ENCODE data around the gene CASZ1.
A peak's percentile ranks its signal among the peaks of the same experiment; 100 is the strongest.

The CASZ1 gene

DNA sequence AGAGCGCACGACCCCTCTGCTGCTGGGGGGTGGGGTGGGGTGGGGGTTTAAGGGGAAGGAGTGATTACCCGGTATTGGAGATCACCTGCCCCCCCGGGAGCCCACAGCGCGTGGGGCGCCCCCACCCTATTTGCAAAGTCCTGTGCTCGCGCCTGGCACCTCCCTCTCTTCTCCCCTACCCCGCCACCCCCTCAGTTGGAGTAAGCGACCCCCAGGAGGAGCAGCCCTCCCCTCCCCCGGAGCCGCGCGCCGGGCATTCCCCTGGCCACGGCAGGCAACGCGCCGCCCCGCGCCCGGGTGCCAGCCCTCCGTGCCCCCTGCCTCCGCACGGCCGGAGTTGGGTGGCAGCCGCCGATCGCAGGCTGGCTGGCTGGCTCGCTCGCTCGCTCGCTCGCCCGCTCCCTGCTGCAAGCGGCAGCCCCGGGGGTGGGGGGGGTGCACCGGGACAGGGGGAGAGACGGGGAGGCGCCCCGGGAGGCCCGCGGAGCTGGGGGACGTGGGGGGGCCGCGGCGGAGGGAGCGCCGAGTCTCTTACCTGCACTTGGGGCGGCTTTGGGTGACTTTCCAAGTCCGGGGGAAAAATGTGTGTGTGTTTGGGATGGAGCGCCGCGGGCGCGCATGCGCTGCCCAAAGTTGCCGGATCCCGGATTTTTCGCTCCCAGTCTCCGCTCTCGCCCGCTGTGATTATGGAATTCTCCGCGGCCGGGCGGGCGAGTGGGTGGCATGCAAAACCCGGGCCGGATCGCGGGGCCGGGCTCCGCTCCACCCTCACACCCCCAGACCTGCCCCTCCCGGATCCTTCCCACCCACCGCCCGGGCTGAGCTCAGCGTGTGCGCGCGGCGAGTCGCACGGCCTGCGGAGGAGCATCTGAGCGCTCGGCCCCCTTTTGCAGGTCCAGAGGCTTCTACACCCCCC is at the start of gene CASZ1:
TSS of gene CASZ1 (minus strand) at position 618 of the 916 bp plus-strand sequence. CDS start 102,757 bp downstream, outside the sequence.
- peak; percentile 94 for DNase-seq

- no peak for DNase-seq
Measured at GRCh38 chr1:10843697-10844096, 47.3 kb upstream of the CASZ1 start.

DNA sequence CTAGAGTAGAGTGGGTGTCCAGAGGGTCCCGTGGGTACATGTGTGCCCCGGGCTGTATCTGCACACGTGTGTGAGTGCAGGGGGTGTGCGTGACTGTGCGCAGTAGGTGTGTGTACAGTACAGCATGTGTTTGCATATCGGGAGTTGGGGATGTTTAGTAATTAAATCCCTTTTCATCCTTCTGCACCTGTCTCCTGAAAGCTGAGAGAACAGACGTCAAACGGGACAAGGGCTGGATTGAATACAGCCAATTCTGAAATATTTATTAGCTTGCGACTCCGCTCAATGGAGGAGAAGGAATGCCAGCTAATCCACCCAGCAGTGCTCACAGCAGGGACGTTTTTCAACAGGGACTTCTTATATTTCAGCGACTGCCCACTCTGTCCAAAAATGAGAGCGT is 44.7 kb upstream of the CASZ1 start:
- peak; percentile 88 for DNase-seq

DNA sequence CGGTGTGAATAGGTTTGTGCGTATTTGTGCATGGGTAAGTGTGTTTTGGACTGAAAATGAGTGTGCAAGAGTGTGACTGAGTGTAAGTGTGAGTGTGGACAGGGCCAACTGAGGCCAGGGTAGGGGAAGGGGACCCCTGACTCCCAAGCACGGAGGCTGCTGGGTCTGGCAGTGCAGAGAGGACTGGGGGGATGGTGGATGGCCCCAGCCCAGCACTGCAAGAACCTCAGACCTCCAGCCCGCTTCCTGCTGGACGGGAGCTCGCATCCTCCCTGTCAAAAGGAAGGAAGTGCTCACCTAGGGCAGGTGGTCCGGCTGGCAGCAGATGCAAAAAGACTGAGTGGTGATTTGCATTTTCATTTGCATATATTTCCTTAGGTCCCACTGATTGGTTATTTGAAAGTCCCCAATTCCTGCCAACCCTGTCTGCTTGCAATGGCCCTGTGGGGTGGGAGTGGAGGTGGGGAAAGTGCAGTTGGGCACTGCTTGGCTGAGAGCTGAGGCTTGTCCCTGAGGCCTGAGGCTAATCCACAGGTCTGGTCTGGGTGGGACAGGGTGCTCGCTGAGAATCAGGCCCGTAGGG is 42.8 kb upstream of the CASZ1 start:
- no peak for DNase-seq

- no peak for DNase-seq
Measured at GRCh38 chr1:10838541-10838940, 42.1 kb upstream of the CASZ1 start.

- DNase-seq: no peak
Measured at GRCh38 chr1:10836726-10837125, 40.3 kb upstream of the CASZ1 start.

GRCh38 chr1:10835822-10836421 is 39.5 kb upstream of the CASZ1 start:
- peak; percentile 89 for DNase-seq

DNA sequence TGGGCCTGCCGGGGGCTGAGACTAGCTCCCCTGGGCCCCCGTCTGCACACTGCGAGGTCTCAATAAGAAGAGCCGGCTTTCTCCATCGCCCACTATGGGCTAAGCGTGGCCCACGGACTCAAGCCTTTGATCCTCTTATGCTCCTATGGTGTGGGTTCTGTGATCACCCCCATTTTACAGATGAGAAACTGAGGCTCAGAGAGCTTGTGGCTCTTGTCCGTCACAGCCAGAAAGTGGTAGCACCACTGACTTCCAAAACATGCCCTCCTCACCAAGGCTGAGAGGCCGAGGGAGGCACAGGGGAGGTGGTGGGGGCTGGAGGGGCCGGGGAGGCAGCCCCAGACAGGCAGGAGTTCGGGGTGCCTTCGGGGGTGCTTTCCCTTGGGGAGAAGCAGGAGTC is 39.0 kb upstream of the CASZ1 start:
- DNase-seq: no peak

- DNase-seq: no peak
Measured at GRCh38 chr1:10834770-10835412, 38.4 kb upstream of the CASZ1 start.

GRCh38 chr1:10833630-10834557 is 37.4 kb upstream of the CASZ1 start:
- DNase-seq: no peak

DNA sequence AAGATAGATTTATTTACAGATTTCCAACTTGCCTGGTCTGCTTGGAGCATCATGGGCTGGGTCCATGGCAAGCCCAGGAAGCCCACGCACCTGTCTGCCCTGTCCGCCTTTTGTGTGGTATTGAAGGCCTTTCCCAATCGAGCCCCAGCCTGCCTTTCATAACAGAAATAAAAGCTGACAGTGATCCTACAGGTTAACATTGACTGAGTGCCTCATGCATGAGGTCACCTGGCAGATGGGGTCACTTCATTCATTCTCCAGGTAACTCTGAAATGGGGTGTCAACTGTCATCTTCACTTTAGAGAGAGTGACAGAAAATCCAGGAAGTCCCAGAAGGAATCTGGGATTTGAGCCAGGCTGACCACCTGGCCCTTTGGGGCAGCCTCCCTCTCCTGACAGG is 36.3 kb upstream of the CASZ1 start:
- no peak for DNase-seq

DNA sequence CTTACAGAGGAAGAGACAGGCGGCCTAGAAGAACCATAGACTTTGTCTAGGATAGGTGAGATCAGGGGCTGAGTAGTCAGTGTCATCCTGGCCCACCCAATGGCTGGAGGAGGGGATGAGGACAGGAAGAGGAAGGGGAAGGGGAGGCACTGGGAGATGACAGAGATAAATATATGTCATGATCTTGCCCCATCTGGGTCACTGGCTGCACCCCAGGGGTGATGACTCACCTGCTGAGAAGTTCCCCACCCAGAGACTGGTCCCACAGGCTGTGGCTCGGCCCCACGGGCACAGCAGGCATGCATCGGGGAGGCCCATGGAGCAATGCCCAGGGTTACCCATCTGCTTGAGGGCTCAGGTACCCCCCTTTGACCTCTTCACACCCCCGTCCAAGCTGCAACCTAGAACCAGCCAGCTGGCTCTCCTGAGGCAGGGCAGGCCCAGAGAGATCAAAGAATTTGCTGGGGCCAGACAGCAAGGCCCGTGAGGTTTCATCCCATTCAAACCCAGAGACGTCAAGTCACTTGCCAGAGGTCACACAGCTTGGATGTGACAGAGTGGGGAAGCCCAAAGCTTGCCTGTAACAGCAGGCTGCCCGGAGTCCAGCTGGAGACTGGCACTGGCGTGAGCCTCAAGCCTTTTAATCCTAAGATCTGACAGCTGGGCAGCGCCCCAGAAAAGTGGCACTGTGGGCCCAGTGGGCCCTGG is 34.7 kb upstream of the CASZ1 start:
- DNase-seq: no peak

GRCh38 chr1:10829965-10830515 is 33.6 kb upstream of the CASZ1 start:
- no peak for DNase-seq

DNA sequence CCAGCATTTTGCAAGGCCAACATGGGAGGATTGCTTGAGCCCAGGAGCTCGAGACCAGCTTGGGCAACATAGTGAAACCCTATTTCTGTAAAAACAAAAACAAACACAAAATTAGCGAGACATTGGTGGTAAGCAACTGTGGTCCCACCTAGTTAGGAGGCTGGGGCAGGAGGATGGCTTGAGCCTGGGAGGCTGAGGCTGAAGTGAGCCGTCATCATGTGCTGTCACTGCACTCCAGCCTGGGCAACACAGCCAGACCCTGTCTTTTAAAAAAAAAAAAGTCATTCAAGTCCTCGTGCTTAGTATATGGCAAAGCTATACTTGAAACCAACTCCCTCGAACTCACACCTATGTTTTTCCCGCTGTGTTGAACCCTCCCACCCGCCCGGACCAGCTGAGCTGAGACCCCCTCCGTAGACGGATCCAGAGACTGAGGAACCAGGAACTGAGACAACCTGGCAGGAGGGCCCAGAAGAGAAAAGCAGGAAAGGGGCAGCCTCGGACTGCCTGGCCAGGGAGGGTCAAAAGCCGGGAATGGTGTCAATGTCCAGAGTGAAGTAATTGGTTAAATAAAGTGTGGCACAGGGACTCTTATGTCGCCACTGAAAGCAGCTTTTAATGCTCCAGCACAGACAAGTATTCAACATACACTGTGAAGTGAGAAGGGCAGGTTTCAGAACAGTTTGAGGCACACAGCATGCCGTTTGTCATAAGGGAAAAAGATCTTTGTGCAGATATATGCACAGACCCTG is 32.8 kb upstream of the CASZ1 start:
- no peak for DNase-seq

GRCh38 chr1:10827377-10828333 is 31.2 kb upstream of the CASZ1 start:
- DNase-seq: no peak

DNA sequence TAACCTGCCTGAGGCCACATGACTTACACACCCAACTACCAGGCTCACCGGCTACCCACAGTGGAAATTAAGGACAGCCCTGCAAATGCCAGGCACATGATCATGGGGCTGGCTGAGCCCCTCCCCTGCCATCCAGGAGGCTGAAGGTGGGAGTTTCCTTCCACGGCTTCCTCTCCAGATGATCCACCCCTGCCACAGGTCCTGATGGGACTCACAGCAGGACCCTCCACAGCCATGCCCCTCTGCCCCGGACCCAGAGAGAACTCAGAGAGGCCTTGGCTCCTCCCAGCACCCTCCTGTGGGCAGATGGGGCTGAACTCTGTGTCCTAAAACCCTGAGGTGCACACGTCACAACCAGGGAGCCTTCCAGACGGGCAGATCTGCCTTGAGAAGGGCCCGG is 29.1 kb upstream of the CASZ1 start:
- no peak for DNase-seq

DNA sequence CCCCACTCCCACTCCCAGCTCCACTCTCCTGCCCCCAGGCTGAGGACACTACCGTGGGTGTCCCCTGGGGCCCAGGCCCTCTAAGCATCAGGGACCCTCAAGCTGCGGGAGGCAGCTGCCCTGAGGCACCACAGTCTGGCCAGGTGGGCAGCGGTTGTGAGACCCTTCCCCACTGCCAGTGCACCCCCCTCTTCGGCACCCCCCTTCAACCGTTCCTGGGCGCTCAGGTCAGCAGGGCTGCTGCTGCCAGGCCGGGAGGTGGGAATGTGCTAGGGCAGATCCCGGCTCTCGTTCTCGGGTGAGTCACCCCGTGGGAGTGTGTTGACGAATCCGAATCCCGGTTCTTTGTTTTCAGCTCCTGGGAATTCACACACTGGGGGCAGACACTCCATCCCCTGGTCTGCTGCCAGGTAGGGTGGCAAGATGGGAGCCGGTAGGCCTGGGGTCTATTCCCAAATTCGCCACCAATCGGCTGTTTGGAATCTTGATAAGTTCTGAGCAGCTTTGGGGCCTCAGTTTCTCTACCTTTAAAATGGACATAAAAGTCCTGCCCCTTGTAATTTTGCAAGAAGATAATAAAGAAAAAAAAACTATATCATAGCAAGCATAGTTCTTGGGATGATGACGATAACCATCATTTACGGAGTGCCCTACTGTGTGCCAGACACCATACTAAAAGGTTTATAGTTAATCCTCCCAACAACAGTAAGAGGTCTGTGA is 28.5 kb upstream of the CASZ1 start:
- peak; percentile 41 for DNase-seq

DNA sequence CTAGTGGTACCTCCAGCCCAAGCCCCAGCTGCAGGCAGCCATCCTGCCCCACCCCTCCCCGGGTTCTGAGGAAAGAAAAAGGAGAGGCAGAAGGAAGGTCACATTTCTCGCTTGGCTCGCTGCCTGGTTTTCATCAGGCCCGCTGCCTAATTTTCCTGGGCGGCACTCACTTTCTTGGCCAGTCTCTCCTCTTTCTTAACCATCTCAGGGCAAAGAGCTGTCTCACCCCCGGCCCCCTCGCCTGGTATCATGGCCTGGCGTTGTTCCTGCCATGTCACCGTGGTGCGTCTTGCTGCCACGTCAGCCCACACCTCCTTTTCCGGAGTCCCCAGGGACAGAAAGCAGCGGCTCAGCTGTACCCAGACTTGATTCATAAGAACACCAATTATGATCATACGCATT is 26.6 kb upstream of the CASZ1 start:
- DNase-seq: peak; percentile 81

DNA sequence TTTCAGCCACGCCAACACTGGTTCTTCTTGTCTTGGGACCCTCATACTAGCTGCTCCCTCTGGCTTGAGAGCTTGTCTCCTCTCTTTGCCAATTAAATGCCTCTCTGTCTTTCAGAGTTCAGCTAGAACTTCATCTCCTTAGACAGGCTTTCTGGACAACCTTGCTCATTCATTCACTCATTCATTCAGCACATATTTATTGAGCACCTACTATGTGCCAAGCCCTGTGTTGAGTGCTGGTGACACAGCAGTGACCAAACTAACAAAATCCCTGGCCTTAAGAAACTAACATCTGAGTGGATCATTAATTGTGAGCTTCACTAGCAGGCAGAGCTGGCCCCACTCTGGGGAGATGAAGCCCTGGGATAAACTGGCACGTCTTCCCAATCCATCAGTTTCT is 24.9 kb upstream of the CASZ1 start:
- DNase-seq: no peak

Measured in NCI-H2171 treated with DMSO at 0.1 percent for 48 hours (cell line).